Stomach (tissue), 9 donors: ENCODE data around the gene CAPN2. TPM values are rescaled to one million over a fixed set of nuclear protein-coding genes. Genes with fewer than 3 reads are reported as not detected.
"Not testable (repeated sequence)": the region's sequence is repeated elsewhere in the genome, so short reads cannot be mapped to it uniquely, and the experiment has no call there.

Experiments used
- DNase-seq, 2 donors: peaks; one replicate each; pipeline versions ENCODE4 v3.0.0 to v3.0.0-alpha.2; 2013 to 2019
- H3K27ac ChIP-seq, 5 donors: fragments of 200-600 bp in 4 of 5; sonication (generic) in 4 of 5; one replicate each; pipeline ENCODE4 v1.5.1; 2013 to 2019; ENCODE audit warnings: mild to moderate bottlenecking in 1 of 5, moderate library complexity in 1 of 5
- H3K27me3 ChIP-seq, 3 donors: fragments of 200-600 bp; sonication (generic); one replicate each; pipeline ENCODE4 v1.5.1; 2017 to 2019; ENCODE audit warnings: mixed run types in 1 of 3
- H3K36me3 ChIP-seq, 4 donors: fragments of 200-600 bp; sonication (generic); 1 replicate in 3 of 4; 2 replicates in 1 of 4; pipeline ENCODE4 v1.5.1; 2016 to 2019
- H3K4me1 ChIP-seq, 4 donors: fragments of 200-600 bp; sonication (generic); one replicate each; pipeline ENCODE4 v1.5.1; 2016 to 2019
- H3K4me3 ChIP-seq, 4 donors: fragments of 200-600 bp; sonication (generic) in 3 of 4; one replicate each; pipeline ENCODE4 v1.5.1; 2016 to 2019; ENCODE audit warnings: mild to moderate bottlenecking in 1 of 4
- H3K9me3 ChIP-seq, 4 donors: fragments of 200-600 bp; sonication (generic); one replicate each; pipeline ENCODE4 v1.5.1; 2016 to 2019
- EP300 ChIP-seq: sonication (generic); formaldehyde crosslinking; IDR thresholded peaks from one replicate; pipeline ENCODE4 v1.6.1; 2017; ENCODE audit warnings: antibody characterized with exemption
- POLR2A ChIP-seq, 4 donors: fragments of 450-650 bp; IDR thresholded peaks; one replicate each; pipeline ENCODE4 v1.6.1; 2016; ENCODE audit warnings: antibody characterized with exemption in 4 of 4, control low read depth in 2 of 4, mild to moderate bottlenecking in 1 of 4, moderate library complexity in 1 of 4
- POLR2AphosphoS5 ChIP-seq, 3 donors: sonication (generic); formaldehyde crosslinking; IDR thresholded peaks; one replicate each; pipeline ENCODE4 v1.6.1; 2016; ENCODE audit warnings: antibody characterized with exemption in 3 of 3
- WGBS, 5 donors: extraction: QIAGEN DNeasy Blood & Tissue Kit in 3 of 5; methylation state at CpG; one replicate each; pipeline versions ENCODE4 v1.1.5 to v1.1.7; 2013 to 2018; 5-methylcytosine and 5-hydroxymethylcytosine counted together
- intact Hi-C: fragments of 100-400 bp; cut with DNase I; formaldehyde crosslinking; loops from one replicate; pipeline ENCODE4 v1.15.1; 2023; ENCODE audit warnings: low total_unique reads
- polyA plus RNA-seq, 3 donors: library from polyadenylated mRNA; stranded (reverse); fragments of 200-250 nt; gene quantifications; one replicate each; pipeline ENCODE4 v1.2.3, GENCODE V29; 2013
- total RNA-seq, 5 donors: library from RNA; depleted of rRNA; stranded (reverse); fragments of >200 nt; gene quantifications; one replicate each; pipeline versions ENCODE4 v1.1.0 to v1.2.3, GENCODE V29; 2014 to 2016
- TF ChIP-seq, protein P1 (sequence below), 7 experiments: fragments of 450-650 bp in 4 of 7; fragments of 200-600 bp in 3 of 7; sonication (generic) in 3 of 7; IDR thresholded peaks; one replicate each; pipeline ENCODE4 v1.5.1; 2016 to 2019; ENCODE audit warnings: antibody characterized with exemption in 7 of 7, control low read depth in 2 of 7, mild to moderate bottlenecking in 1 of 7
- donor health status: healthy with polysubstance abuse.
- donor health status: Bipolar disorder and iron deficiency.
- donor health status: healthy.

CAPN2 gene
- total and polyA plus RNA-seq, 8 donors, result 128 to 739 (median 230) TPM

DNA sequence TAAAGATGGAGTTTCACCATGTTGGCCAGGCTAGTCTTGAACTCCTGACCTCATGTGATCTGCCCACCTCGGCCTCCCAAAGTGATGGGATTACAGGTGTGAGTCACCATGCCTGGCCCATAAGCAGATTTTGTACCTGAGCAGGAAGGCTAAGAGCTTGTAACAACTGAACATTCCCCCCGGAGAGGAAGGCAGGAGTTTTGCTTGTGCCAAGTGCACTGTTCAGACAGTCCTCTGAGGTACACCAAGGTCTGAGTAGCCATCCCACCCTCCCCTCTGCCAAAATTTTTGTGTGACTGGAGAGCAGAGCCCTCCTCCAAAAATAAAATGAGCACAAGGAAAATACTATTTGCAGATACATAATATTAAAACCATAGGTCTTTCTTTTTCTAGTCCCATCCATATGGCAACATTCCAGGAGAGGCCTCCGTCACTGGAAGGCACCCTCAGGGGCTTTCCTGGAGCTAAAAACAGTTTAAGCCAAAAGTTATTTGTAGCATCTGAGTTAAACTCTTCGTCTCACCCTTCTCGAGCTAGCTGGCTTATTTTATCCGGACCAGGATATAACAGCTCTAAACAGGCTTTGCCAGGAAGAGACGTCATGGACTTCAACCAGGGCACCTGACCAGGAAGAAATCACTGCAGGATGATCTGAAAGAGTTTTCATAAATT is 27.2 kb downstream of the CAPN2 start:
- Histone ChIP-seq H3K4me1 (peaks cover 42 to 93% (median 83%) of the 10 kb centered on the region in 4 donors), H3K4me3 (no peak overlapping the region), H3K9me3 (no peaks in the 10 kb centered on the region), H3K27me3 (no peaks in the 10 kb centered on the region), H3K36me3 (peaks cover 7 to 51% (median 16%) of the 10 kb centered on the region in 4 donors), H3K27ac (peak overlapping the region; percentile 83 to 94 (median 89))
- TF ChIP-seq POLR2A (IDR thresholded peaks at IDR 0.05) (no peak), POLR2AphosphoS5 (IDR thresholded peaks at IDR 0.05) (peak in 1 of 3 donors; percentile 54)
- intact Hi-C loops, result no loop called here
- 17 to 36% (median 28%) methylated on average over 7 of the region's 7 CpGs for WGBS, 5 donors
- peak; percentile 65 to 73 for DNase-seq

DNA sequence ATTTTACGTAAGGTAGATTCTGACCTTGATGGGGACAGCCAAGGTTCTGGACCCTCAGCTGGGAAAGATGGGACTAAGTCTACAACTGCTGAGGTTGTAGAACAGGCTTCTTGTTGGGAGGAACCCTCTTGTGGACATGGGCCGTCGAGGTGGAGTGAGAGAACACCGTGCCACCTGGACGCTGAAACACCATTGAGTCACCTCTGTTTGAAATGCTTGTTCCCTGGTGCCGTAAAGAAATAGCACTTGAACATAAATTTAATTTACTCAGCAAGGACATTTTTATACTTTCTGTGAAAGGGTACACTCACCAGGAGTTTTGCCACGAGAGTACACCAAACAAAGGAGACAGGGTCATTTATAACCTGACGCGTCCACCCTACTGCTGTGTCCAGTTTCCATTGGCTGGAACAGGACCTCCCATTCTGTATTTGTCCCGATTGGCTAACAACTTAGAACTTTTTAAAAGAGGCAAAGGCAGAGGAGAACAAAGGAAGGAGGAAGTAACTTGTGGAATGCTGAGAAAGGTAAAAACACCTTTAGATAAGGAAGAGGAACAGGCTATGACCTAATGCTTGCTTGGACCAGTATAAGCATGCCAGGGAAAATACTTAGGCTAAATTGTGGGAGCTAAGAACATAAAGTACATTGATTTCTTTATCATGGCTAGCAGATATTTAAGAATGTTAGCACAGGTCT is 27.8 kb downstream of the CAPN2 start:
- DNase-seq, result peak; percentile 34 to 60
- peak overlapping the region; percentile 83 to 94 (median 89) for H3K27ac ChIP-seq
- TF ChIP-seq POLR2AphosphoS5 (IDR thresholded peaks at IDR 0.05), result peak in 2 of 3 donors; percentile 31 to 62
- H3K4me3 ChIP-seq, H3K9me3 ChIP-seq, intact Hi-C loops, H3K27me3 ChIP-seq: not testable (repeated sequence)
- 29 to 68% (median 43%) methylated on average over 10 of the region's 10 CpGs for WGBS, 5 donors
- H3K36me3 ChIP-seq, result peaks cover 14 to 52% (median 23%) of the 10 kb centered on the region in 4 donors
- peaks cover 42 to 88% (median 77%) of the 10 kb centered on the region in 4 donors for H3K4me1 ChIP-seq

DNA sequence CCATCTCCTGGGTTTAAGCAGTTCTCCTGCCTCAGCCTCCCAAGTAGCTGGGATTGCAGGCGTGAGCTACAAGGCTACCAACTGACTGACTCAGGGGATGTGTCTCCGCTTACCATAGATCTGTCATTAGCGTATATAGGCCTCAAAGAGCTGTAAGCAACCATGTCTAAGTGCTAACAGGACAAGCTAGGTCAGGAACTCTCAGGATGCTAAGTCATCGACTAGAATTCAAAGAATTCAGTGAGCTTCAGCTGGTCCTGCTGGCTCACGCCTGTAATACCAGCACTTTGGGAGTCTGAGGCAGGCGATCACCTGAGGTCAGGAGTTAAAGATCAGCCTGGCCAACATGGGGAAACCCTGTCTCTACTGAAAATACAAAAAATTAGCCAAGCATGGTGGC is 29.5 kb downstream of the CAPN2 start:
- WGBS, 5 donors, result 87 to 94% (median 90%) methylated on average over 6 of the region's 6 CpGs
- Histone ChIP-seq H3K27me3 (no peaks in the 10 kb centered on the region), H3K4me3 (no peak overlapping the region), H3K4me1 (peaks cover 41 to 88% (median 62%) of the 10 kb centered on the region in 4 donors), H3K9me3 (no peaks in the 10 kb centered on the region), H3K27ac (peak overlapping the region; percentile 53 to 94 (median 89)), H3K36me3 (peaks cover 31 to 59% (median 39%) of the 10 kb centered on the region in 4 donors)
- TF ChIP-seq POLR2A (IDR thresholded peaks at IDR 0.05) (no peak), EP300 (no peak), POLR2AphosphoS5 (IDR thresholded peaks at IDR 0.05) (no peak)
- TF ChIP-seq, protein P1, sequence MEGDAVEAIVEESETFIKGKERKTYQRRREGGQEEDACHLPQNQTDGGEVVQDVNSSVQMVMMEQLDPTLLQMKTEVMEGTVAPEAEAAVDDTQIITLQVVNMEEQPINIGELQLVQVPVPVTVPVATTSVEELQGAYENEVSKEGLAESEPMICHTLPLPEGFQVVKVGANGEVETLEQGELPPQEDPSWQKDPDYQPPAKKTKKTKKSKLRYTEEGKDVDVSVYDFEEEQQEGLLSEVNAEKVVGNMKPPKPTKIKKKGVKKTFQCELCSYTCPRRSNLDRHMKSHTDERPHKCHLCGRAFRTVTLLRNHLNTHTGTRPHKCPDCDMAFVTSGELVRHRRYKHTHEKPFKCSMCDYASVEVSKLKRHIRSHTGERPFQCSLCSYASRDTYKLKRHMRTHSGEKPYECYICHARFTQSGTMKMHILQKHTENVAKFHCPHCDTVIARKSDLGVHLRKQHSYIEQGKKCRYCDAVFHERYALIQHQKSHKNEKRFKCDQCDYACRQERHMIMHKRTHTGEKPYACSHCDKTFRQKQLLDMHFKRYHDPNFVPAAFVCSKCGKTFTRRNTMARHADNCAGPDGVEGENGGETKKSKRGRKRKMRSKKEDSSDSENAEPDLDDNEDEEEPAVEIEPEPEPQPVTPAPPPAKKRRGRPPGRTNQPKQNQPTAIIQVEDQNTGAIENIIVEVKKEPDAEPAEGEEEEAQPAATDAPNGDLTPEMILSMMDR (IDR thresholded peaks at IDR 0.05), result no peak
- intact Hi-C loops, result no loop called here
- DNase-seq, result no peak

DNA sequence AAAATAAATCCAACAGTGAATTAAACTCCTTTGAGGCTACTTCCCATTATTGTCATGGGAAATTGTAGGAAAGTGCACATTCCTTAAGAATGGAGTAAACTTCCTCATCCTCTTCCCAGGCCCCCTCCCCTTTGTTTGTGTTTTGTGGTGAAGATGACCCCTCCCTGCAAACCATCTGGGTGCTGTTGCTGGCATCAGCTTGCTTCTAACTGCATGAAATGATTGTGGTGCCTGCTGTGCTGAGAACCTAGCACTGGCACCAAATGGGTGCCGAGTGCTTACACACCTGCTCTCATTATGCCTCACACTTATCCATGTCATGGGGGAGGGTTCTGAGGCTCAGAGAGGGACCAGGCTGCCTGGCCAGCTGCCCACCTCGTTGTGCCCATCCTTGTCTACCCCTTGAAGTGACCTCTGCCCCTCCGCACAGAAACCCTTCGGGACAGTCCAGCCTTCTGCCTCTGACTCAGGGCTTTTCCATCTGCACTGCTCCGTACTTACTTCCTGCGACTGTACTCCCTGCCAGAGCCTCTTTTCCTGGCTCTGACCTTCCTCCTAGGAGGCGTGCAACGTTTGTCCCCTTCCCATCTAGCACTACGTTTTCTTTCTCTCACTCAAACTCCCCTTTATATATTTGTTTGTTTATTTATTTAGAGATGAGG is 30.6 kb downstream of the CAPN2 start:
- Histone ChIP-seq H3K4me3 (no peak overlapping the region), H3K4me1 (peaks cover 43 to 88% (median 59%) of the 10 kb centered on the region in 4 donors), H3K27ac (peak overlapping the region in 3 of 5 donors; percentile 2 to 94 (median 51)), H3K9me3 (no peaks in the 10 kb centered on the region), H3K27me3 (no peaks in the 10 kb centered on the region), H3K36me3 (peaks cover 38 to 70% (median 50%) of the 10 kb centered on the region in 4 donors)
- no peak for DNase-seq
- TF ChIP-seq EP300 (no peak), POLR2AphosphoS5 (IDR thresholded peaks at IDR 0.05) (no peak), POLR2A (IDR thresholded peaks at IDR 0.05) (no peak)
- TF ChIP-seq, protein P1 (IDR thresholded peaks at IDR 0.05), result no peak
- WGBS, 5 donors, result 65 to 80% (median 72%) methylated on average over 8 to 9 of the region's 9 CpGs
- intact Hi-C loops, result no loop called here

DNA sequence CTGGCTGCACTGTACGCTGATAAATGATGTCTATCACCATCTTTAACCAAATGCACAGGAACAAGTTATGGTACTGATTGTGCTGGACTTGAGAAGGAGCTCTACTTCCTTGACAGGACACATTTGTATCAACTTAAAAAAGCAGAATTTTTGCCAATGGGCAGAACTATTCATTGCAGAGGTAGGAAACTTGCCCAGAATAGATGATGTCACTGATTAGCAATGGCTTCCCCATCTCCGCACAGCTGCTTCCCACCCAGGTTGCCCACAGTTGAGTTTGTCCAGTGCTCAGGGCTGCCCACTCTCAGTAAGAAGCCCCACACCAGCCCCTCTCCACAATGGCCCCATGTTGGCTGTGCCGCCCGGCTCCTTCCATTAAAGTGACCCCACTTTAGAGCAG is 33.4 kb downstream of the CAPN2 start:
- Histone ChIP-seq H3K4me3 (no peak overlapping the region), H3K36me3 (peaks cover 52 to 77% (median 62%) of the 10 kb centered on the region in 4 donors), H3K4me1 (peaks cover 31 to 79% (median 50%) of the 10 kb centered on the region in 4 donors), H3K27me3 (no peaks in the 10 kb centered on the region), H3K9me3 (no peaks in the 10 kb centered on the region), H3K27ac (peak overlapping the region in 1 of 5 donors; percentile 37)
- intact Hi-C loops, result no loop called here
- no peak for DNase-seq
- TF ChIP-seq POLR2A (IDR thresholded peaks at IDR 0.05), result no peak
- no peak for TF ChIP-seq EP300
- TF ChIP-seq, protein P1 (IDR thresholded peaks at IDR 0.05), result no peak
- no peak for TF ChIP-seq POLR2AphosphoS5 (IDR thresholded peaks at IDR 0.05)
- WGBS, 5 donors, result 90 to 98% (median 94%) methylated on average over 4 of the region's 4 CpGs
